Uterus (tissue), 2 donors: ENCODE measurements around the gene ZNF217.
"Not testable (repeated sequence)": the region's sequence is repeated elsewhere in the genome, so short reads cannot be mapped to it uniquely, and the experiment has no call there.

Experiments
- POLR2A ChIP-seq, 2 donors: fragments of 450-650 bp; IDR thresholded peaks; one replicate each; pipeline ENCODE4 v1.6.1; 2016; ENCODE audit warnings: antibody characterized with exemption in 2 of 2, mild to moderate bottlenecking in 1 of 2, moderate library complexity in 1 of 2
- TF ChIP-seq, protein P1 (sequence below), 4 experiments: fragments of 200-600 bp in 2 of 4; fragments of 450-650 bp in 2 of 4; sonication (generic) in 2 of 4; IDR thresholded peaks; one replicate each; pipeline ENCODE4 v1.5.1; 2016 to 2019; ENCODE audit warnings: antibody characterized with exemption in 4 of 4, mild to moderate bottlenecking in 2 of 4, moderate library complexity in 1 of 4

DNA sequence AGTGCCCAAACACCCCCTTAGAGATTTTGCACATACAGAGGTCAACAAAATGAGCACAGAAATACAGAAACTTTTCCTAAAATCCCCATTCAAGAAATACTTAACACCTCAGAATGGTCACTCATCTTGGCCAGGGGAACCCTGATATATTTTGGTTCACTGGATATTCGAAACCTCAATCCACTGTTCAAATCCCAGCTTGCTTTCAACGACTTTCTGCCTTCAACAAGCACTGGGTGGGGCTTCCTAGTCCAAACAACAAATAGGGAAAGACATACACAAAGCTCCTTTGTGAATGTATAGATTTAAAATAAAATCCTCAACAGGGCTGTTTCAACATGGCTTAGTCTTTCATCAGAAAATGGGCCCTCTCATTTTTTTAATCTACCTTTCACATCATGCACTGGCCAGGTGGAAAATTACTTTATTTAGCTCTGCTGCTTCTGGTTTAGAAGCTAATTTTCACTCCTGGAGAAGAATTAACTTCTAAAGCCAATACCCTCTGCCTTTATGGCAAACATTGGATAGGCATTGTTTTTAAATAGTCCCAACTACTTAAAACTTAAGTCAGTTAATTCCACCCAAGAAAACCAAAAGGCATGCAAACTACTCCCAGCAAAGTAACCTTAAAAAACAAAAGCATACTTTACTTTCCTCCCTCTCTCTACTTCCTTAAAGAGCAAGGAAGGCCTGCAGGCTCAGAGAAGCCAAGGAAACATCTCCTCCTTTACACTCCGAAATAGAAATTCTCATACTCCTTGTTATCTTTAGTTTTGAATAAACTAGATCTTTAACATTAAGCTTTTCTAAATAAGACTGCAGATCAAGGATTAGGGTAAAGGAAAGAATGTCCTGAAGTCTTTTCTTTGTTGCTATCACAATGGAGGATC, 9.7 kb downstream of the ZNF217 start:
- TF ChIP-seq, protein P1, sequence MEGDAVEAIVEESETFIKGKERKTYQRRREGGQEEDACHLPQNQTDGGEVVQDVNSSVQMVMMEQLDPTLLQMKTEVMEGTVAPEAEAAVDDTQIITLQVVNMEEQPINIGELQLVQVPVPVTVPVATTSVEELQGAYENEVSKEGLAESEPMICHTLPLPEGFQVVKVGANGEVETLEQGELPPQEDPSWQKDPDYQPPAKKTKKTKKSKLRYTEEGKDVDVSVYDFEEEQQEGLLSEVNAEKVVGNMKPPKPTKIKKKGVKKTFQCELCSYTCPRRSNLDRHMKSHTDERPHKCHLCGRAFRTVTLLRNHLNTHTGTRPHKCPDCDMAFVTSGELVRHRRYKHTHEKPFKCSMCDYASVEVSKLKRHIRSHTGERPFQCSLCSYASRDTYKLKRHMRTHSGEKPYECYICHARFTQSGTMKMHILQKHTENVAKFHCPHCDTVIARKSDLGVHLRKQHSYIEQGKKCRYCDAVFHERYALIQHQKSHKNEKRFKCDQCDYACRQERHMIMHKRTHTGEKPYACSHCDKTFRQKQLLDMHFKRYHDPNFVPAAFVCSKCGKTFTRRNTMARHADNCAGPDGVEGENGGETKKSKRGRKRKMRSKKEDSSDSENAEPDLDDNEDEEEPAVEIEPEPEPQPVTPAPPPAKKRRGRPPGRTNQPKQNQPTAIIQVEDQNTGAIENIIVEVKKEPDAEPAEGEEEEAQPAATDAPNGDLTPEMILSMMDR (IDR thresholded peaks at IDR 0.05), result not testable (repeated sequence)
- TF ChIP-seq POLR2A (IDR thresholded peaks at IDR 0.05), result not testable (repeated sequence)
